GM10266 (cell line): ENCODE results near the gene LAGE3.

ENCODE experiments used
- DNase-seq: peaks from one replicate; pipeline ENCODE4 v3.0.0; 2012; ENCODE audit errors: extremely low spot score
- CTCF ChIP-seq: IDR thresholded peaks from 2 replicates; pipeline ENCODE4 v1.5.1; 2012; ENCODE audit warnings: mild to moderate bottlenecking, low read depth; ENCODE audit not compliant: control insufficient read depth, insufficient read depth; ENCODE audit errors: missing control alignments

Gene LAGE3, protein sequence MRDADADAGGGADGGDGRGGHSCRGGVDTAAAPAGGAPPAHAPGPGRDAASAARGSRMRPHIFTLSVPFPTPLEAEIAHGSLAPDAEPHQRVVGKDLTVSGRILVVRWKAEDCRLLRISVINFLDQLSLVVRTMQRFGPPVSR

GRCh38 chrX:154478728-154479622 lies at the start of gene LAGE3:
Gene LAGE3 (minus strand): TSS chrX:154479281. CDS start chrX:154478915, 366 bp downstream.
- no peak for TF ChIP-seq CTCF
- peak; percentile 92 for DNase-seq

GRCh38 chrX:154526901-154527675 lies 48.0 kb upstream of the LAGE3 start:
- DNase-seq, result peak; percentile 72
- peak; percentile 51 for TF ChIP-seq CTCF

DNA sequence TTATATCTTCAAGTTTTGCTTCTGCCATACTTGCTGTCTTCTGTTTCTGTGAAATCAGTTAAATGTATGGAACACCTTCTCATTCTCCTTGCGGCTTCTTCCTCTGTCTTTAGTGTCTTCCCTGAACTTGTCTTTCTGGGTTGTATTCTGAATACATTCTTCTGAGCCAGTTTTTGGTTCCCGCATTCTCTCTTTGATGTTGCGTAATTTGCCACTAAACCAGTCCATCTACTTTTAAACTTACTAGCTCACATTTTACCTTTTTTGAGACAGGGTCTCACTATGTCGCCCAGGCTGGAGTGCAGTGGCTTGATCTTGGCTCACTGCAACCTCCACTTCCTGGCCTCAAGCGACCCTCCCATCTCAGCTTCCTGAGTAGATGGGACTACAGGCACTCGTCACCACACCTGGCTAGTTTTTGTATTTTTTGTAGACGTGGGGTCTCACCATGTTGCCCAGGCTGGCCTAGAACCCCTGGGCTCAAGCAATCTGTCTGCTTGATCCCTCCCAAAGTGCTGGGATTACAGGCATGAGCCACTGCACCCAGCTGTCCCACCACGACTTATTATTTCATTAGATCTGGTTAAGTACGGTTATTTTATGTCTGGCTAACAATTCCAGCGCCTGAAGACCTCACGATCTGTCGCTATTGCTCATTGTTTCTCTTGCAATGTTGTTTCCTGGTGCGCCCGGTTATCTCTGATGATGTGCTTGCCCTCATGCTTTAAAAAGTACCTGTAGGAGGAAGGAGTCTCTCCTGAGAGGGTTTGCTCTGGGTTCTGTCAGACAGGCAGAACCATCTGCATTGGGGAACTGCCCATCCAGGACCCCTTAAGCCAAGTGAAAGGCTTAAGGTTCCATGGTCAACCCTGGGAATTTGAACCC lies 46.8 kb upstream of the LAGE3 start:
- DNase-seq, result no peak
- no peak for TF ChIP-seq CTCF

- TF ChIP-seq CTCF, result no peak
- no peak for DNase-seq
These were observed 40.3 kb upstream of the LAGE3 start for GRCh38 chrX:154519389-154519788.

DNA sequence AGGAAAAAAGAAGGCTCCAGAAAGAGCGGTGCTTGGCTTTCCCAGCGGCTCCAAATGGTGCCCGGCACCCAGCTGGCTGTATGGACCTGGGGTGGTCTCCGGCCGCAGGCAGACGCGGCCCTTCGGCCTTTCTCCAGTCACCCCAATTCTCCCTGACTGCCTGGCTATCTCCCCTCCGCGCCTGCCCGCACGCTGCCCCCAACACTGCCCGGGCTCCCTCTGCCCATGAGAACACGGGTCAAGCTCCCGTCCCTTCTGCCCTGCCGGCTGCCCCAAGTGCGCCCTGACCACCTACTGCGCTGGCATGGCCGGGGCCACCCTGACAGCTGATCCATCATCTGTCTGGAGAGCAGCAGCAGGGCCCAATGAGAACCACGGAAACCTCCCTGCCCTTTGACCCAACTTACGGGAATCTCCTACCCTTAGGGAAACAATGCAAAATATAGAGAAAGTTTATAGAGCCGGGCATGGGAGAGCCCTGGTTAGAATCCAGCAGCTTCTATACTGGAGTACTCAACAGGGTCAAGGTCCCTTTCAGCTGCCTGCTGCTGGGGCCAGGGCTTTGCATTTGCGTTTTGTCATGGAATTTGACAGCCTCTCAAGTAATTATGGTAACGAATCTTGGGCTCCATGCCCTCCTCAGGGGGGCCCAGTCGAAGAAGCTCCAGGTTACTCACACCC lies 38.2 kb upstream of the LAGE3 start:
- TF ChIP-seq CTCF, result no peak
- no peak for DNase-seq

DNA sequence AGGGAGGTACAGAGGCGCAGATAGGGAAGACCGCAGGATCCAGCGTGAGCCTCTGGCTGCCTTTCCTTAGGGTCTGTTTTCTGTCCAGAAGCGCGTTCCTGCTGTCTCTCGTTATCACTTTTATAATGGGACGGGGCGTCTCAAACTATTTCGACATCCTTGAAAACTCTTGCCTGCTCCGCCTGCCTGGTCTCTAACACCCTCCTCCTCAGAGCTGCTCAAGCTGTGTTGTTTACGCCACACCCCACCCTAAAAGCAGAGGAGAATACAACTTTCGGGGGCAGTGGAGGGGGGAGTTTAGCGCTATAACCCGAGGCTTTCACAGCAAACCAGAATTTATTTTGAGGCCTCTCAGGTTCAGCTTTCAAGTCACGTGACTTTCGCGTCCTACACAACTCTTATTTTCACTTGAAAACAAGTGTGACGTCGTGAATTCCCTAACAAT lies 37.6 kb upstream of the LAGE3 start:
- DNase-seq, result no peak
- no peak for TF ChIP-seq CTCF
